NCI-H526 treated with DMSO at 0.1 percent for 48 hours (cell line): ENCODE measurements around the gene JOSD1.

ENCODE experiments used
- DNase-seq: peaks from one replicate; lab custom pipeline; 2025; lab: John Stamatoyannopoulos, UW

The JOSD1 gene

DNA sequence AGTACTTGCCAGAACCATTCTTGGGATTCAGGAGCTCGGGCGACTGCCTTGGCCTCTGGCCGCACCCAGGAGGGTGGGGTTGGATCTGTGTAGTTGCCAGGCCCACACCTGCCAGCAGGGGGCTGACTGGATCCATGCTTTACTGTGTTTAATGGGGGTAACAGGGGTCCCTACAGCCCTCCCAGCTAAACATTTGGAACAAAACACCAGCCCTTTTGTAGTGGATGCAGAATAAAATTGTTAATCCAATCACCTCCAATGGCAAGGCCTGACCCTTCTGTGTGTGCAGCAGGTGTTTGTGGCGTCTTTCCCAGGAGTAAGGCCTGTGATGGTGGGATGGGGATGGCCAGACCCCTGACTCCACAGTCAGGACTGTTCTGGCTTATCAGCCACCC, 32.6 kb upstream of the JOSD1 start:
- no peak for DNase-seq

- DNase-seq = no peak
Observed at GRCh38 chr22:38732251-38732815, 31.6 kb upstream of the JOSD1 start.

GRCh38 chr22:38731703-38732161, 31.0 kb upstream of the JOSD1 start:
- no peak for DNase-seq

- DNase-seq = no peak
Observed at GRCh38 chr22:38730411-38730871, 29.7 kb upstream of the JOSD1 start.

- no peak for DNase-seq
Observed at GRCh38 chr22:38729946-38730345, 29.2 kb upstream of the JOSD1 start.

DNA sequence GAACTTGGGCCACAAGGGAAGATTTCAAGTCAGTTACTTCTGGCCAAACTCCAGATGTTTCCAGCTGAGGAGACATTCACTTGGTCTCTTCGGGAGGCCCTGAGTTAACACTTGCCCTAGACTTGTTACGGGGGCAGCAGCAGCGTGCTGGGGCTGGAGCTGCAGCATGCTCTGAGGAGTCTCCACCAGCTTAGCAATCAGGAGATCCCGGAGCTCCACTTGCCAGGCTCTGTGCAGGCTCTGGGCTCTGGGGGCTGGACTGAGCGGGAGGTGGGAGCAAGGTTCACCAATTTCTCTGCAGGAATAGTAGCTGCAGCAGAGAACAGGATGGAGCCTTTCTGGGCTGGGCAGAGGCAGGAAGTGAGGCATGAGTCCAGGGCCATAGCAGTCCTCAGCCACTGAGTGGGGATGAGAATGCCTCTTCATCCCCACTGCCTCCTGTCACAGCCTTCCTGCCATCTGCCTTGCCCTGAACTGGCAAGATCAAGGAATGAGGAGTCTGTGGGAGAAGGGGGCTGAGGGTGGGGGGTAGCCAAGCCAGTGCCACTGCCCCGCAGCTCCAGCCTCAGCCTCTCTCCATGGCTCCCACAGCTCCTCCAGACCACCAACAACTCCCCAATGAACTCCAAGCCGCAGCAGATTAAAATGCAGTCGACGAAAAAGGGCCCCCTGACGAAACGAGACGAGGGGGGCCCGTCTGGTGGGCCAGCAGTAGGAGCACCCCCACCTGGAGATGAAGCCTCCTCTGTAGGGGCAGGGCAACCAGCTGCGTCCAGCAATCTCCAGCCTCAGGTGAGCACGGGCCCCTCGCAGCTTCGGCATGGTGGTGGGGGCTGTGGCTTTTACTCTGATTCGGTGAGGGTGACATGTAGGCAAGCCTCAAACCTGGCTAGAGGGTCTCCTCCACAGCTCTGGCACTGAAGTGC, 28.4 kb upstream of the JOSD1 start:
- no peak for DNase-seq

- DNase-seq = no peak
Observed at GRCh38 chr22:38727530-38728451, 27.0 kb upstream of the JOSD1 start.

GRCh38 chr22:38727123-38727522, 26.4 kb upstream of the JOSD1 start:
- DNase-seq = no peak

- no peak for DNase-seq
Observed at GRCh38 chr22:38725900-38726655, 25.3 kb upstream of the JOSD1 start.

DNA sequence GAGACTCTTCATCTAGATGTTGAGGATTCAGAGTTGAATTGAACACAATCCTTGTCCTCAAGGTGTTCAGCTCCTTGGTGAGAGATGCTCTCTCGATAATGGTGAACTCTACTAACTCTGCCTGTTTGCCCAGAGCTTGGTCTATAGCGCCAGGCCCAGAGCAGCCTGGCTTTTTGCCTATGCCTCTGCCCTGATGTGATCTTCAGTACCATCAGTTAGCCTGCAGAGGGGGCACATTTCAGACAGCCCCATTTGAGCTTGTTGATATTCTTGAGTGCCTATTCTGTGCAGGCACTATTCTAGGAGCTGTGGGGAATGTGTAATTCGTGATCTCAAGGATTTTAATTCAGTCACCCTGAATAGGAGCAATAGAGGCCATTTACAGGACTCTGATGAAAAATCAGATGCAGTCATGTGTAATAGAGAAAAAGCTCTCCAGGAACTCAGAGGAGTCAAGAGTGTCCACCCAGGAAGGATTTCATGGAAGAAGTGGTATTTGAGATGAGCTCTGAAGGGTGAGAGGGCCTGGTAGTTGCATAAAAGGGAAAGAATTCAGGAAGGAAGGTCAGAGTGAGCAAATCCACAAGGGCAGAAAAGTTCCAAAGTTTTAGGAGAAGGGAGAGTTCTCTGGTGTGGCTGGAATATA, 24.3 kb upstream of the JOSD1 start:
- DNase-seq = no peak

GRCh38 chr22:38724176-38724575, 23.4 kb upstream of the JOSD1 start:
- no peak for DNase-seq

DNA sequence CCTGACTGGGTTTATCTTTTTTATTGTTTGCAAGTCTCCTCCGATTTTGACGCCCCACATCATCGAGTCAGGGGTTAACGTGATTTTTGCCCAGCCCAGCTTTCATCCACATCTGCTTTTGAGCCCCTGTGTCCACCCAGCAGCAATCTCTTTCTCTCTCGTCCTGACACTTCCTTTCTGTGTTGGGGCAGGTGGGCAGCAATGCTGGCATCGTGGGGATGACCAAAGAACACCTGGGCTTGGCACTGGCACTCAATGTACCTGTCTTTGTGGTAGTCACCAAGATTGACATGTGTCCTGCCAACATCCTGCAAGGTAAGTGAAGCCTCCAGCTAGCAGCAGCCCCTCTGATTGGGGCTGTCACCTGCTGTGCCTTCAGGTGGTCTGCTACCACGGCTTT, 20.8 kb upstream of the JOSD1 start:
- no peak for DNase-seq

- DNase-seq = no peak
Observed at GRCh38 chr22:38720350-38720749, 19.6 kb upstream of the JOSD1 start.

- DNase-seq = no peak
Observed at GRCh38 chr22:38719196-38719595, 18.5 kb upstream of the JOSD1 start.

DNA sequence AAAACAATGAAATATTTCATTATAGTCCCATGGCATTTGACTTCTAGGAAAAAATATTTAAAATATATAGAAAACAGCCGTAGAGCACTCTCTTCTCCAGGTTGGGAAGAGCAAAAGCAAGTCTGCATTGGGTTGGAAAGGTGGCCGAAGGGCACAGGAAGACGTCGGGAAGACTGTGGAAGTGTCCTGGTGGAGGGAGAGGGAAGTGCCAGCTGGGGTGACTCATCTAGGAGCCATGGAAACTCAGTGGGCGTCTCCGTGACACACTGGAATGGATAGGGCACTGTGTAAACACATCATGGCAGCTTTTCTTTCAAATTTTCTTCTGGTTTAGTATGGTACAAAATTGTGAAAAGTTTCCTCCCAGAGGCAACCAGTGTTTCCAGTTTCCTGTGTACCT, 17.7 kb upstream of the JOSD1 start:
- DNase-seq = no peak

DNA sequence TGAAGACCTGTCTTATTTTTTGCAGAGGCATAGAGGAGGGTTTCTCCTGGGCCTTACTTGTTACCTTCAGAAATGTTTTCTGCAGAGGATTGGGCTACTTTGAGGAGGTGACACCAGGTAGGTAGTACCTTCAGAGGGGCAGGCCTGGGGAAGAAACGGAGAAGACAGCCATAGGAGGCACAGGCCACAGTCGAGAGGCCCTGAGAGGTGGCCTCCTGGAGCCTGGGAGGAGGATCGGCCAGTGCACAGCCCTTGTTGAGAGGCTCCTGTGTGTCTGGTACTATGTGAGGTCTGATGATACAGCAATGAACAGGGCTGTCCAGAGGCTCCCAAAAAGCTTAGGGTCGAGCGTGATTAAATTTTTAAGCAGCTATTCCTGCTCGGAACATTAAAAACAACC, 16.5 kb upstream of the JOSD1 start:
- DNase-seq = no peak

DNA sequence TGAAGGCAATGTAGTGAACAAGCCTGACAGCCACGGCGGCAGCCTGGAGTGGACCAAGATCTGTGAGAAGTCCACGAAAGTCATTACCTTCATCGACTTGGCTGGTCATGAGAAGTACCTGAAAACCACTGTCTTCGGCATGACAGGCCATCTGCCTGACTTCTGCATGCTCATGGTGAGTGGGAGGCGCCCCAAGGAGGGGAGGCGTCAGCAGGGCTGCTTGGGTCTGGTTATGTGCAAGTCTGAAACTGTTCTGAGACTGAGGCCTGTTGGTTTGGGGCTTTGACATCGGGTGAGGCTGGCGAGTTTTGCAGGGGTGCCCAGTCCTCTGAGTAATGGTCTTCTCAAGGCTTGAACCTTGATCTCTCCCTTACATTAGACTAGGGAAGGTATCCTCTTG, 16.1 kb upstream of the JOSD1 start:
- DNase-seq = no peak

DNA sequence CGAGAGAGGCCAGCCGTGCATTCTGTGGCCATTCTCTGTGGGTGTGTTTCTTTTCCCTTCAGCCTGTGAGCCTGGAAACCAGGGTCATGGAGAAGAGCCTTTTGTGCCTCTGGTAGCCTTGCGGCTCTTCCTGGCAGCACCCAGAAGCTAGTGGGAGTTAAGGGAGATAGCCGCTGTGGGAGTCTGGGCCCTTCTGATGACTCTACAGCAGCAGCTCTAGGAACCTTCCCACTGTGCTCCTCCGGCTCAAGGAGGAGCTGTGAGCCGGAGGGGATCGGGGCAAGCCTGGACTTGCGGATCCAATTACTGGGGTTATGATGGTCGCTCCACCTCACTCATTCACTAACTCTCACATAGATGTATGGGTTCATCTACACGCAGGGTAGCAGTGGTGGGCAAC, 15.5 kb upstream of the JOSD1 start:
- no peak for DNase-seq

DNA sequence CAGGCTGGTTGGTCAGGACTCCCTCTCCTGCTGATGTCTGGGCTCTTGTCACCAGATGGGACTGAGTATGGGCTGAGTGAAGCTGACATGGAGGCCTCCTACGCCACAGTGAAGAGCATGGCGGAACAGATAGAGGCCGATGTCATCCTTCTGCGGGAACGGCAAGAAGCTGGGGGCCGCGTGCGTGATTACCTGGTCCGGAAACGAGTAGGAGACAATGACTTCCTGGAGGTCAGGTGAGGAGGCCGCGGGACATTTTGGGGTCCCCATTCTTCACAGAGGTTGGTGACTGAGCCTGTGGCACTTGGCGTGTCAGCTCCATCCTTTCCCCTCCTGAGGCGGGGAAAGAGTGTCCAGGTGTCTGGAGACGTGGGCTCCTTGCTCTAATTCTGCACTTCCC, 15.1 kb upstream of the JOSD1 start:
- no peak for DNase-seq

DNA sequence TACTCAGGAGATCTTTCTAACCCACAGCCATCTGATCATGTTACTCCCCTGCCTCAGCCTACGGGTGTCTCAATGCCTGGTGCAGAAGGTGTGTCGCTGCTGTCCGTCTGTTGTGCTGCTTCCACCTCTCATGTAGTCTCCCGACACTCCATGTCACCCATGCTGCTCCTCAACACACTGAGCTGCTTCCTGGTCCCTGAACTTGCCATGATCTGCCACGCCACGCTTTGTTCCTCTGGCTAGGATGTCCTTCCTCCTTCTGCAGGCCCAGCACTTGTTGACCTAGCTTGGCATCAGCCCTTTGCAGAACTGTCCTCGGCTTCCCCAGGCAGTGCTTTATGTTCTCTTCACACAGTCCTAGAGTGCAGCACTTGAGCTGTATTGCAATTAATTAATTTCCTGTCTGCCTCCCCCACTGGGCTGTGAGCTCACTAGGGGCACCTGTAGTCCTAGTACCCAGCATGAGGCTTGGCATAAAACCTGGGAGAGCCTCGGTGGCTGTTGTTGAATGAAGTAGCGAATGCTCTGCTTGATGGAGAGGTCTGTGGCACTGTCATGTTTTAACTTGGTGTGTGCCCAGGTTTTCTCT, 14.5 kb upstream of the JOSD1 start:
- no peak for DNase-seq

- no peak for DNase-seq
Observed at GRCh38 chr22:38713921-38714320, 13.2 kb upstream of the JOSD1 start.
